H1 (cell line): Measurements from ENCODE around the gene EPB41L5. TPM values are rescaled to one million over a fixed set of nuclear protein-coding genes. Genes with fewer than 3 reads are reported as not detected.

ENCODE experiments used
- CHD1 ChIP-seq: IDR thresholded peaks from 2 replicates; pipeline ENCODE4 v1.6.1; 2012; ENCODE audit warnings: low read depth, low read length, improper control_type of control experiment
- RXRA ChIP-seq: IDR thresholded peaks from 2 replicates; pipeline ENCODE4 v1.6.1; 2011; ENCODE audit warnings: low read depth, mild to moderate bottlenecking, low read length, moderate library complexity; ENCODE audit not compliant: insufficient read depth
- SRF ChIP-seq: IDR thresholded peaks from 2 replicates; pipeline ENCODE4 v1.6.1; 2011; ENCODE audit warnings: mild to moderate bottlenecking, low read depth, low read length, moderate library complexity
- polyA plus RNA-seq, 7 experiments: library from polyadenylated mRNA; depleted of rRNA in 3 of 7; stranded (reverse) in 5 of 7; unstranded in 2 of 7; fragments of >200 nt in 5 of 7; fragments of 200-250 nt in 2 of 7; gene quantifications; 1 replicate in 5 of 7; 2 replicates in 1 of 7; 4 replicates in 1 of 7; pipeline versions ENCODE4 v1.2.1 to v1.2.3, GENCODE V29; 2011 to 2013; ENCODE audit warnings: missing spikeins in 2 of 7, mixed read lengths in 2 of 7
- total RNA-seq: library from RNA; stranded (reverse); fragmentation: NEBNext Ultra II Directional; extraction: Animal tissue kit (Norgen Biotek cat#: 25700); gene quantifications from 2 replicates; pipeline ENCODE4 v1.2.1, GENCODE V29; 2021

The EPB41L5 gene
- total and polyA plus RNA-seq, 2 of the 8 experiments (the other 6 are each of a cell fraction or from before 2014, with no cell fraction given), result 13.5 to 32.3 TPM

- no peak for TF ChIP-seq CHD1
- TF ChIP-seq SRF, result no peak
- TF ChIP-seq RXRA, result no peak
- TF ChIP-seq, all 59 proteins: peak for 0
These were observed 19.4 kb downstream of the EPB41L5 start (continued) for GRCh38 chr2:120032297-120032696.
